GM19023 (cell line): ENCODE measurements around the gene PIK3CA.
"Not testable (repeated sequence)": the region's sequence is repeated elsewhere in the genome, so short reads cannot be mapped to it uniquely, and the experiment has no call there.

ENCODE experiments used
- ATAC-seq: cut with Tn5 transposase; IDR thresholded peaks from one replicate; pipeline ENCODE4 v1.9.1; 2021; ENCODE audit warnings: mild to moderate bottlenecking, moderate library complexity; ENCODE audit not compliant: unreplicated experiment

PIK3CA gene

GRCh38 chr3:179147873-179148615, at the start of gene PIK3CA:
TSS of gene PIK3CA (plus strand) at chr3:179148357. CDS start at chr3:179198826, 50,469 bp downstream.
- peak; percentile 76 for ATAC-seq

GRCh38 chr3:179098388-179099077, 49.6 kb upstream of the PIK3CA start:
- no peak for ATAC-seq

- ATAC-seq = no peak
Observed at GRCh38 chr3:179100652-179101051, 47.5 kb upstream of the PIK3CA start.

- no peak for ATAC-seq
Observed at GRCh38 chr3:179105881-179106280, 42.3 kb upstream of the PIK3CA start.

- no peak for ATAC-seq
Observed at GRCh38 chr3:179107617-179108016, 40.5 kb upstream of the PIK3CA start.

GRCh38 chr3:179108086-179108485, 40.1 kb upstream of the PIK3CA start:
- ATAC-seq = no peak

- ATAC-seq = no peak
Observed at GRCh38 chr3:179113903-179114302, 34.3 kb upstream of the PIK3CA start.

GRCh38 chr3:179115444-179115843, 32.7 kb upstream of the PIK3CA start:
- ATAC-seq = not testable (repeated sequence)

- ATAC-seq = no peak
Observed at GRCh38 chr3:179116816-179117215, 31.3 kb upstream of the PIK3CA start.

GRCh38 chr3:179132191-179132890, 15.8 kb upstream of the PIK3CA start:
- ATAC-seq = not testable (repeated sequence)

GRCh38 chr3:179133575-179133974, 14.6 kb upstream of the PIK3CA start:
- ATAC-seq = no peak

- ATAC-seq = no peak
Observed at GRCh38 chr3:179136195-179136594, 12.0 kb upstream of the PIK3CA start.

GRCh38 chr3:179141890-179142289, 6.3 kb upstream of the PIK3CA start:
- no peak for ATAC-seq

GRCh38 chr3:179146911-179147513, 1.1 kb upstream of the PIK3CA start:
- ATAC-seq = peak; percentile 21

- ATAC-seq = peak; percentile 32
Observed at GRCh38 chr3:179147514-179147872, 664 bp upstream of the PIK3CA start.

- peak; percentile 21 for ATAC-seq
Observed at GRCh38 chr3:179148616-179149405, 654 bp downstream of the PIK3CA start.

GRCh38 chr3:179149406-179149867, 1.3 kb downstream of the PIK3CA start:
- ATAC-seq = no peak

- ATAC-seq = no peak
Observed at GRCh38 chr3:179149951-179150350, 1.8 kb downstream of the PIK3CA start.

- no peak for ATAC-seq
Observed at GRCh38 chr3:179150610-179151009, 2.5 kb downstream of the PIK3CA start.

- ATAC-seq = no peak
Observed at GRCh38 chr3:179151474-179151873, 3.3 kb downstream of the PIK3CA start.
